ENCODE measurements around the gene POPDC3. TPM values are rescaled to one million over a fixed set of nuclear protein-coding genes. Genes with fewer than 3 reads are reported as not detected.

Gene POPDC3
- total and polyA plus RNA-seq, 7 donors = 0.32 to 3.5 (median 0.71) TPM; not detected in 2

DNA sequence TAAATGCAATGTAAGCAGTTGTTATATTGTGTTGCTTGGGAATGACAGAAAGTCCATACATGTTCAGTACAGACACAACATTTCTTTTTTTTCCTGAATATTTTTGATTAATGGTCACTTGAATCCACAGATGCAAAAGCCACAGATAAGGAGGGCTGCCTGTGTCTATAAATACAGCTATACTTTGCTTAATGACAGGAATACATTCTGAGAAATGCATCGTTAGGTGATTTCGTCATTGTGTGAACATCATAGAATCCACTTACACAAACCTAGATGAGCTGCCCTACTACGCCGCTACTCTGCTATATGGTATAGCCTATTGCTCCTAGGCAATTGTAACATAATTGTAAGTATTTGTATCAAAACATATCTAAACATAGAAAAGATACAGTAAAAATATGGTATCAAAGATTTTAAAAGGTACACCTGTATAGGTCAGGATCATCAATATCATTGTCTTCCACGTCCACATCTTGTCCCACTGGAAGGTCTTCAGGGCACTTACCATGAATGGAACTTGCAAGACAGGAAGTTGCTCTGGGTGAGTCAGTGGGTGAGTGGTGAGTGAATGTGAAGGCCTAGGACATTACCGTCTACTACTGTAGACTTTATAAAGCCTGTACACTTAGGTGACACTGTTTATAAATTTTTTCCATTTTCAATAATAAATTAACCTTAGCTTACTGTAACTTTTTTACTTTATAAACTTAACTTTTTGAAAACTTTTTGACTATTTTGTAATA is 27.9 kb upstream of the POPDC3 start:
- TF ChIP-seq POLR2AphosphoS5 (IDR thresholded peaks at IDR 0.05) (no peak), POLR2A (IDR thresholded peaks at IDR 0.05) (no peak), EP300 (IDR thresholded peaks at IDR 0.05) (no peak)
- TF ChIP-seq, protein P1, sequence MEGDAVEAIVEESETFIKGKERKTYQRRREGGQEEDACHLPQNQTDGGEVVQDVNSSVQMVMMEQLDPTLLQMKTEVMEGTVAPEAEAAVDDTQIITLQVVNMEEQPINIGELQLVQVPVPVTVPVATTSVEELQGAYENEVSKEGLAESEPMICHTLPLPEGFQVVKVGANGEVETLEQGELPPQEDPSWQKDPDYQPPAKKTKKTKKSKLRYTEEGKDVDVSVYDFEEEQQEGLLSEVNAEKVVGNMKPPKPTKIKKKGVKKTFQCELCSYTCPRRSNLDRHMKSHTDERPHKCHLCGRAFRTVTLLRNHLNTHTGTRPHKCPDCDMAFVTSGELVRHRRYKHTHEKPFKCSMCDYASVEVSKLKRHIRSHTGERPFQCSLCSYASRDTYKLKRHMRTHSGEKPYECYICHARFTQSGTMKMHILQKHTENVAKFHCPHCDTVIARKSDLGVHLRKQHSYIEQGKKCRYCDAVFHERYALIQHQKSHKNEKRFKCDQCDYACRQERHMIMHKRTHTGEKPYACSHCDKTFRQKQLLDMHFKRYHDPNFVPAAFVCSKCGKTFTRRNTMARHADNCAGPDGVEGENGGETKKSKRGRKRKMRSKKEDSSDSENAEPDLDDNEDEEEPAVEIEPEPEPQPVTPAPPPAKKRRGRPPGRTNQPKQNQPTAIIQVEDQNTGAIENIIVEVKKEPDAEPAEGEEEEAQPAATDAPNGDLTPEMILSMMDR (IDR thresholded peaks at IDR 0.05) = no peak
- 95 to 96% methylated on average over 6 of the region's 6 CpGs for WGBS, 2 donors
- Histone ChIP-seq H3K36me3 (no peaks in the 10 kb centered on the region), H3K27me3 (no peaks in the 10 kb centered on the region), H3K4me1 (no peaks in the 10 kb centered on the region), H3K4me3 (no peak overlapping the region), H3K9me3 (no peaks in the 10 kb centered on the region), H3K27ac (no peak overlapping the region)
- DNase-seq = no peak
- intact Hi-C loops (cut with DNase I) = no loop called here

GRCh38 chr6:105204768-105205167 is 25.0 kb upstream of the POPDC3 start:
- Histone ChIP-seq H3K9me3 (no peaks in the 10 kb centered on the region), H3K27me3 (no peaks in the 10 kb centered on the region), H3K36me3 (no peaks in the 10 kb centered on the region), H3K4me3 (no peak overlapping the region), H3K27ac (no peak overlapping the region), H3K4me1 (no peaks in the 10 kb centered on the region)
- 87 to 90% methylated on average over 4 of the region's 4 CpGs for WGBS, 2 donors
- DNase-seq = no peak
- TF ChIP-seq EP300 (IDR thresholded peaks at IDR 0.05) = no peak
- no peak for TF ChIP-seq POLR2AphosphoS5 (IDR thresholded peaks at IDR 0.05)
- TF ChIP-seq POLR2A (IDR thresholded peaks at IDR 0.05) = no peak
- TF ChIP-seq, protein P1 (IDR thresholded peaks at IDR 0.05) = no peak
- intact Hi-C loops (cut with DNase I) = no loop called here

- Histone ChIP-seq H3K27ac (no peak overlapping the region), H3K4me3 (no peak overlapping the region), H3K36me3 (no peaks in the 10 kb centered on the region), H3K4me1 (no peaks in the 10 kb centered on the region), H3K27me3 (no peaks in the 10 kb centered on the region), H3K9me3 (no peaks in the 10 kb centered on the region)
- WGBS, 2 donors = 75 to 78% methylated on average over 1 of the region's 1 CpG
- DNase-seq = no peak
- intact Hi-C loops (cut with DNase I) = no loop called here
- TF ChIP-seq EP300 (IDR thresholded peaks at IDR 0.05) (no peak), POLR2A (IDR thresholded peaks at IDR 0.05) (no peak), POLR2AphosphoS5 (IDR thresholded peaks at IDR 0.05) (no peak)
- TF ChIP-seq, protein P1 (IDR thresholded peaks at IDR 0.05) = no peak
Measured at GRCh38 chr6:105204331-105204730, 24.5 kb upstream of the POPDC3 start.

GRCh38 chr6:105202486-105202885 is 22.7 kb upstream of the POPDC3 start:
- no peak overlapping the region for H3K27ac ChIP-seq
- TF ChIP-seq, protein P1 (IDR thresholded peaks at IDR 0.05) = no peak
- TF ChIP-seq POLR2A (IDR thresholded peaks at IDR 0.05) (no peak), EP300 (IDR thresholded peaks at IDR 0.05) (no peak), POLR2AphosphoS5 (IDR thresholded peaks at IDR 0.05) (no peak)
- 68 to 86% methylated on average over 4 of the region's 4 CpGs for WGBS, 2 donors
- no peaks in the 10 kb centered on the region for H3K4me1 ChIP-seq
- H3K27me3 ChIP-seq = no peaks in the 10 kb centered on the region
- intact Hi-C loops (cut with DNase I) = no loop called here
- no peak overlapping the region for H3K4me3 ChIP-seq
- H3K9me3 ChIP-seq = no peaks in the 10 kb centered on the region
- no peak for DNase-seq
- H3K36me3 ChIP-seq = no peaks in the 10 kb centered on the region
